PC-3 (cell line): Measurements from ENCODE around the gene TMEFF2. TPM values are rescaled to one million over a fixed set of nuclear protein-coding genes. Genes with fewer than 3 reads are reported as not detected.

Source experiments
- ATAC-seq: fragments of 200-7000 bp; cut with Tn5 transposase; 2 replicates; pipeline ENCODE4 v1.9.1; 2020; ENCODE audit warnings: mild to moderate bottlenecking, moderate library complexity
- BruUV-seq: library from RNA; stranded (reverse); fragments of 400-500 nt; replicated peaks from 2 replicates; lab custom pipeline; 2021; lab: Mats Ljungman, UMichigan
- CTCF ChIA-PET: fragments of 300-600 bp; sonication (Branson Sonifier 250); formaldehyde crosslinking; loops from one replicate; lab custom pipeline; 2022; ENCODE audit warnings: antibody characterized with exemption; lab: Charles Lee
- POLR2A ChIA-PET: fragments of 300-600 bp; sonication (Branson Sonifier 250); formaldehyde crosslinking; loops from one replicate; lab custom pipeline; 2022; ENCODE audit warnings: antibody characterized with exemption; ENCODE audit not compliant: unreplicated experiment; lab: Charles Lee
- DNase-seq: peaks from one replicate; pipeline ENCODE4 v3.0.0-alpha.2; 2015
- H2AFZ ChIP-seq: fragments of 300-600 bp; sonication (generic); 2 replicates; pipeline ENCODE4 v1.6.0; 2016; ENCODE audit warnings: antibody characterized with exemption, low read length
- H3F3A ChIP-seq: fragments of 300-600 bp; sonication (generic); one replicate; pipeline ENCODE4 v1.6.0; 2017; ENCODE audit warnings: antibody characterized with exemption, low read length, control low read depth, mild to moderate bottlenecking; ENCODE audit not compliant: unreplicated experiment
- H3K27ac ChIP-seq: fragments of 300-600 bp; sonication (generic); 2 replicates; pipeline ENCODE4 v1.5.1; 2016; ENCODE audit warnings: mild to moderate bottlenecking, low read length
- H3K27me3 ChIP-seq: fragments of 300-600 bp; sonication (generic); 2 replicates; pipeline ENCODE4 v1.6.1; 2016; ENCODE audit warnings: low read length, mixed read lengths
- H3K36me3 ChIP-seq: fragments of 300-600 bp; sonication (generic); 2 replicates; pipeline ENCODE4 v1.6.1; 2016; ENCODE audit warnings: low read depth, mixed run types, low read length, mixed read lengths
- H3K4me1 ChIP-seq: fragments of 300-600 bp; sonication (generic); 2 replicates; pipeline ENCODE4 v1.5.1; 2016; ENCODE audit warnings: low read length; ENCODE audit not compliant: insufficient read depth
- H3K4me2 ChIP-seq: fragments of 300-600 bp; sonication (generic); 2 replicates; pipeline ENCODE4 v1.6.0; 2016; ENCODE audit warnings: low read length
- H3K4me3 ChIP-seq: fragments of 300-600 bp; sonication (generic); 2 replicates; pipeline ENCODE4 v1.5.1; 2016; ENCODE audit warnings: mild to moderate bottlenecking, low read length, mixed read lengths
- H3K79me2 ChIP-seq: fragments of 300-600 bp; sonication (generic); 2 replicates; pipeline ENCODE4 v1.6.1; 2017; ENCODE audit warnings: low read length, mixed read lengths
- H3K9ac ChIP-seq: fragments of 300-600 bp; sonication (generic); 2 replicates; pipeline ENCODE4 v1.6.0; 2016; ENCODE audit warnings: mild to moderate bottlenecking, low read length
- H3K9me2 ChIP-seq: fragments of 300-600 bp; sonication (generic); replicated peaks from 2 replicates; pipeline ENCODE4 v1.6.1; 2016; ENCODE audit warnings: mixed run types, low read length, mixed read lengths
- H3K9me3 ChIP-seq: fragments of 300-600 bp; sonication (generic); 2 replicates; pipeline ENCODE4 v1.6.1; 2016; ENCODE audit warnings: low read length, mixed read lengths
- H4K20me1 ChIP-seq: fragments of 300-600 bp; sonication (generic); 2 replicates; pipeline ENCODE4 v1.6.1; 2016; ENCODE audit warnings: low read length, mixed read lengths
- EZH2 ChIP-seq: fragments of 300-600 bp; sonication (generic); IDR thresholded peaks from one replicate; pipeline ENCODE4 v1.6.1; 2017; ENCODE audit warnings: antibody characterized with exemption, mild to moderate bottlenecking, low read length; ENCODE audit not compliant: unreplicated experiment
- EZH2phosphoT487 ChIP-seq: fragments of 300-600 bp; sonication (generic); IDR thresholded peaks from 2 replicates; pipeline ENCODE4 v1.6.1; 2018; ENCODE audit warnings: mild to moderate bottlenecking, antibody characterized with exemption, low read length, borderline replicate concordance
- intact Hi-C: fragments of 100-400 bp; cut with micrococcal nuclease; formaldehyde crosslinking; loops from 2 replicates; pipeline ENCODE4 v1.9.0; 2023
- total RNA-seq: library from RNA; depleted of rRNA; stranded (reverse); fragments of >200 nt; gene quantifications from 2 replicates; pipeline ENCODE4 v1.2.3, GENCODE V29; 2014
- TF ChIP-seq, protein P1 (sequence below): fragments of 300-600 bp; sonication (generic); conservative IDR thresholded peaks from 2 replicates; pipeline ENCODE4 v1.5.1; 2017; ENCODE audit warnings: antibody characterized with exemption, low read depth, mild to moderate bottlenecking, low read length

TMEFF2 gene
- total RNA-seq, 1 experiment from 2014 or later = not detected

DNA sequence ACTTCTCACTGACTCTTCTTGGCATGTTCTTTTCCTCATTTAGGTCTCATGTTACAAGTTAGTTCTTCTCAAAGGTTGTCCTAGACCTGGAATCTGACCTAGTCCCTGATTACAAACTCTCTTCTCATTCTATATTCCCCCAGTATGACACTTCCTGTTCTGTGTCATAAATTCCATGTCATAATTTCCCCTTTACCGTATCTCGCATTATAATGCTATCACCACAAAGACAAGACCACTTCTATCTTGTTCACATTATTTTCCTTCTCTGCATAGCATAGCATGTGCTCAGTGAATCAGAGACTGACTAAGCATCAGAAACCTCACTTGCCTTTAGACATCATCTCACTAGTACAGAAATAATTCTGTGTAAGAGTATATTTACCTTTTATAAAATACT lies 284.2 kb downstream of the TMEFF2 start:
- no peak overlapping the region for H3K4me3 ChIP-seq
- ChIA-PET CTCF (no interaction called here), POLR2A (no interaction called here)
- H3K9me3 ChIP-seq = no peaks in the 10 kb centered on the region
- no TSS peak for BruUV-seq
- H2AFZ ChIP-seq = 0 out of 2 replicates have a peak overlapping the region, but pooled peaks have one; percentile 0
- TF ChIP-seq EZH2 (no peak), EZH2phosphoT487 (no peak)
- TF ChIP-seq, protein P1, sequence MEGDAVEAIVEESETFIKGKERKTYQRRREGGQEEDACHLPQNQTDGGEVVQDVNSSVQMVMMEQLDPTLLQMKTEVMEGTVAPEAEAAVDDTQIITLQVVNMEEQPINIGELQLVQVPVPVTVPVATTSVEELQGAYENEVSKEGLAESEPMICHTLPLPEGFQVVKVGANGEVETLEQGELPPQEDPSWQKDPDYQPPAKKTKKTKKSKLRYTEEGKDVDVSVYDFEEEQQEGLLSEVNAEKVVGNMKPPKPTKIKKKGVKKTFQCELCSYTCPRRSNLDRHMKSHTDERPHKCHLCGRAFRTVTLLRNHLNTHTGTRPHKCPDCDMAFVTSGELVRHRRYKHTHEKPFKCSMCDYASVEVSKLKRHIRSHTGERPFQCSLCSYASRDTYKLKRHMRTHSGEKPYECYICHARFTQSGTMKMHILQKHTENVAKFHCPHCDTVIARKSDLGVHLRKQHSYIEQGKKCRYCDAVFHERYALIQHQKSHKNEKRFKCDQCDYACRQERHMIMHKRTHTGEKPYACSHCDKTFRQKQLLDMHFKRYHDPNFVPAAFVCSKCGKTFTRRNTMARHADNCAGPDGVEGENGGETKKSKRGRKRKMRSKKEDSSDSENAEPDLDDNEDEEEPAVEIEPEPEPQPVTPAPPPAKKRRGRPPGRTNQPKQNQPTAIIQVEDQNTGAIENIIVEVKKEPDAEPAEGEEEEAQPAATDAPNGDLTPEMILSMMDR = no peak
- no peaks in the 10 kb centered on the region for H3F3A ChIP-seq
- no peaks in the 10 kb centered on the region for H3K79me2 ChIP-seq
- no peak overlapping the region for H3K9ac ChIP-seq
- intact Hi-C loops = no loop called here
- peaks cover 16% of the 10 kb centered on the region for H3K4me1 ChIP-seq
- H3K27me3 ChIP-seq = no peaks in the 10 kb centered on the region
- no peaks in the 10 kb centered on the region for H3K36me3 ChIP-seq
- peak; percentile 64 for DNase-seq
- ATAC-seq = peak; percentile 69
- no peak overlapping the region for H3K4me2 ChIP-seq
- H4K20me1 ChIP-seq = no peaks in the 10 kb centered on the region
- no peaks in the 10 kb centered on the region for H3K9me2 ChIP-seq
- H3K27ac ChIP-seq = peak overlapping the region; percentile 24

DNA sequence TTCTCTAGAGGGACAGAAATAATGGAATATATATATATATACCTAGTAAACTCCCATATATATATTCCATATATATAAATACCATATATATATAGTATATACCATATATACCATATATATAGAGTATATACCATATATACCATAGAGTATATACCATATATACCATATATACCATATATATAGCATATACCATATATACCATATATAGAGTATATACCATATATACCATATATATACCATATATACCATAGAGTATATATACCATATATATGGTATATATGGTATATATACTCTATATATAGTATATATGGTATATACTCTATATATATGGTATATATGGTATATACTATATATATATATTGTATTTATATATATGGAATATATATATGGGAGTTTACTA lies 285.9 kb downstream of the TMEFF2 start:
- ChIA-PET CTCF (no interaction called here), POLR2A (no interaction called here)
- Histone ChIP-seq H3K79me2 (no peaks in the 10 kb centered on the region), H3K27ac (no peak overlapping the region), H2AFZ (no peak overlapping the region), H3K4me2 (no peak overlapping the region), H3K36me3 (no peaks in the 10 kb centered on the region), H3K9me2 (no peaks in the 10 kb centered on the region), H3F3A (no peaks in the 10 kb centered on the region), H3K4me3 (no peak overlapping the region), H4K20me1 (no peaks in the 10 kb centered on the region), H3K9ac (no peak overlapping the region), H3K4me1 (peaks cover 16% of the 10 kb centered on the region), H3K27me3 (no peaks in the 10 kb centered on the region), H3K9me3 (no peaks in the 10 kb centered on the region)
- no peak for DNase-seq
- intact Hi-C loops = no loop called here
- no peak for ATAC-seq
- no TSS peak for BruUV-seq
- TF ChIP-seq EZH2phosphoT487 (no peak), EZH2 (no peak)
- TF ChIP-seq, protein P1 = no peak

DNA sequence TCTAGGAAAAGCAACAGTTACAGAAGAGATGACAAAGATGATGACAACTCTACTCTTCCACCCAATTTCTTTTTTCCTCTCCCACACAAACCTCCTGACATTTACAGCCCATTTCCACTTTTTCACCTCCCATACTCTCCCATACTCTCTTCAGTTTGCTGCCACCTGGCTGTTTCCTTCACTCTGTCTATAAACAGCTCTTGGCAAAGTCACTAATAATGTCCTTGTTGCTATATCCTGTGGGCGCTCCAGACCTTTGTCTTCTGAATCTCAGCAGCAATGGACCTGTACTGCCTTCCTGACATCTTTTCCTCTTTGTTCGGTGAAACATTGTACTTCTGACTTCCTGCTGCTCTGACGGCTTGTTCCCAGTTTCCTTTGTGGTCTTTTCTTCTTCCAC lies 287.2 kb downstream of the TMEFF2 start:
- Histone ChIP-seq H3K36me3 (no peaks in the 10 kb centered on the region), H3K9me2 (no peaks in the 10 kb centered on the region), H3F3A (no peaks in the 10 kb centered on the region), H3K9ac (no peak overlapping the region), H3K4me1 (peaks cover 16% of the 10 kb centered on the region), H3K4me2 (no peak overlapping the region), H3K79me2 (no peaks in the 10 kb centered on the region), H3K4me3 (no peak overlapping the region), H4K20me1 (no peaks in the 10 kb centered on the region), H3K27ac (no peak overlapping the region), H3K27me3 (no peaks in the 10 kb centered on the region), H2AFZ (no peak overlapping the region), H3K9me3 (no peaks in the 10 kb centered on the region)
- DNase-seq = no peak
- TF ChIP-seq, protein P1 = no peak; the same call in 1 of the 2 replicates
- TF ChIP-seq EZH2phosphoT487 (no peak), EZH2 (no peak)
- ATAC-seq = peak; percentile 65
- no TSS peak for BruUV-seq
- ChIA-PET CTCF (interaction anchor here (1.2 kb wide), 1 partner anchor 38 kb away, joined by 3 read pairs; no protein-coding TSS in a partner anchor), POLR2A (no interaction called here)
- intact Hi-C loops = no loop called here
